PFSK-1 (cell line): ENCODE data around the gene TNRC6C.

Experiments
- FOXP2 ChIP-seq: optimal IDR thresholded peaks from 2 replicates; pipeline ENCODE3; 2011; ENCODE audit warnings: borderline replicate concordance, control low read depth, inconsistent platforms; ENCODE audit not compliant: insufficient read depth; ENCODE audit errors: extremely low read length, extremely low read depth
- POLR2AphosphoS5 ChIP-seq: IDR thresholded peaks from 2 replicates; pipeline ENCODE4 v1.6.1; 2012; ENCODE audit warnings: low read depth, mild to moderate bottlenecking, control low read depth, low read length, moderate library complexity
- REST ChIP-seq, 2 experiments: IDR thresholded peaks; 2 replicates each; pipeline versions ENCODE4 v1.6.1 to v1.8.0; 2011 to 2012; ENCODE audit warnings: low read depth in 2 of 2, low read length in 2 of 2, control low read depth in 1 of 2, inconsistent platforms in 1 of 2, mild to moderate bottlenecking in 1 of 2, moderate library complexity in 1 of 2; ENCODE audit not compliant: insufficient read depth in 1 of 2
- SIN3A ChIP-seq: IDR thresholded peaks from 2 replicates; pipeline ENCODE4 v1.6.1; 2012; ENCODE audit warnings: mild to moderate bottlenecking, low read length, moderate library complexity, borderline replicate concordance; ENCODE audit not compliant: insufficient read depth
- TAF1 ChIP-seq: IDR thresholded peaks from 2 replicates; pipeline ENCODE4 v1.6.1; 2012; ENCODE audit warnings: low read length, control low read depth, borderline replicate concordance; ENCODE audit not compliant: insufficient read depth

TNRC6C gene

DNA sequence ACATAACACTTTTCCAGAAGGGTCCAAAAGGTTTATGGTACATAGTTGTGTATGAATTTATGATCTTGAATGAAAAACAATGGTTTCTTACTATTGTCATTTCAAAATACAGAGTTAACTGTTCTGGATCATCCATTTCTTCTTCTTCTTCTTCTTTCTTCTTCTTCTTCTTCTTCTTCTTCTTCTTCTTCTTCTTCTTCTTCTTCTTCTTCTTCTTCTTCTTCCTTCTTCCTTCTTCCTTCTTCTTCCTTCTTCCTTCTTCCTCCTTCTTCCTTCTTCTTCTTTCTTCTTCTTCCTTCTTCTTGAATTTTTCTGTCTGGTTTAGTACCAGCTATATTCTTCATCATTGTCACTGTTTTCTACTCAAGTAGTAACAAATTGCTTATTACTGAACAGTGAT is 47.8 kb downstream of the TNRC6C start:
- TF ChIP-seq TAF1, result no peak
- no peak for TF ChIP-seq POLR2AphosphoS5
- TF ChIP-seq SIN3A, result no peak
- TF ChIP-seq FOXP2, result no peak
- TF ChIP-seq REST (IDR thresholded peaks at IDR 0.05; ENCODE audit: insufficient read depth in 1 of 2, low read depth in 2 of 2, low read length in 2 of 2), result no peak

DNA sequence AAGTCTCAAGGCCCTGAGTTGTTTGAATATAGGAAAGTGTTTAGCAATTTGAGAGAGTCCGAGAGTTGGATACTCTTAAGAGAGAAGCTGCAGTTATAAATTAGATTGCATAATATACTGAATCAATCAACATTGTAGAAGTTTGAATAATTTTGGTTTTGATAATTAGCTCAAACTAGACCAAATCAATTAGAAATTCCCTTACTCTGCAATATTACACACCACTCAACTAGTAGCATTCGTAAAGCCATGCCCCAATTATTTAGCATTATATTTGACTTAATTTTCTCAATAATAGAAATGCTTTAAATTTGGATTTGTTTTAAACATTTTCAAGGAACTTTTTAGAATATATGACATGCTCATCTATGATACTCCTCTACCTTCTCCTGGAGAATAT is 49.1 kb downstream of the TNRC6C start:
- no peak for TF ChIP-seq REST (IDR thresholded peaks at IDR 0.05; ENCODE audit: insufficient read depth in 1 of 2, low read depth in 2 of 2, low read length in 2 of 2)
- no peak for TF ChIP-seq TAF1
- TF ChIP-seq FOXP2, result no peak
- no peak for TF ChIP-seq POLR2AphosphoS5
- TF ChIP-seq SIN3A, result no peak

DNA sequence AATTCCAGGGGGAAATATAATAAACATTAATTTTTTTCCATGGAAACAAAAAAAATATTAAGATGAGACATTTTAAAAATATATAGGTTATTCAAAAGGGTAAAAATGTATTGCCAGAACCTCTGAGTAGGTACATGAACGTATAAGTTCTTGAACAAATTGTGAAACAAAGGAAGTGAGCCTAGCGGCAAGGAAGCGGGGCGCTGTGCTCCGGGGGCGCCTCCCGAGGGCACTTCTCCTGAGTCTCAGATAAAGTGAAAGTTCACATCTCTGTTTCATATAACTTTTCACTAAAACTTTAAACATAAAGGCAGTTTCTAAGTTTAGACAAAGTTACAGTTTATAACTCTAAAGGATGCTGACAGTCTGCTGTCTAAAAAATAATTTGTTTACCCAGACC is 52.3 kb downstream of the TNRC6C start:
- TF ChIP-seq REST (IDR thresholded peaks at IDR 0.05; ENCODE audit: insufficient read depth in 1 of 2, low read depth in 2 of 2, low read length in 2 of 2) (no peak), TAF1 (no peak), POLR2AphosphoS5 (no peak), FOXP2 (no peak), SIN3A (no peak)

DNA sequence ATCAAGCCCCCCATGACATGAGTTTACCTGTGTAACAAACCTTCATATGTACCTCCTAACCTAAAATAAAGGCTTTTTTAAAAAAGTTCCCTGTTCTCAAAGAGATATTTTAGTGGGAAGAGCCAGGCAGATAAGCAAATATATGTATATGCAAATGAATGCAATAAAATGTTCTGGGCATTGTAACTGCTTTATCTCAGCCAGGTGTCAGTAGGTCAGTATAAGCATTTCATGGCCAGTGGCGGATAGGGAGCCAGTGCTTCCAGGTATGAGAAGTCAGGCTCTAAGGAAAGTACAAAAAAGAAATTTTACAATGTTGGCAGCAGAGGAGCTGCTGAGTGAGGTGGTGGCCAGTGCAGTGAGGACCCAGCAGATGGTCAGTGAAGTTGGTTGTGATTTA is 53.9 kb downstream of the TNRC6C start:
- TF ChIP-seq TAF1 (no peak), POLR2AphosphoS5 (no peak), SIN3A (no peak), REST (IDR thresholded peaks at IDR 0.05; ENCODE audit: insufficient read depth in 1 of 2, low read depth in 2 of 2, low read length in 2 of 2) (no peak), FOXP2 (no peak)
